ENCODE results near the gene EEPD1. TPM values are rescaled to one million over a fixed set of nuclear protein-coding genes. Genes with fewer than 3 reads are reported as not detected.

Gene EEPD1
- total RNA-seq, 1 experiment from 2014 or later, result 5.0 TPM

- Histone ChIP-seq H4K91ac (ENCODE audit: insufficient read length, low read depth, low read length) (no peak overlapping the region), H3K9ac (ENCODE audit: extremely low read depth, insufficient read length, low read length) (no peak overlapping the region), H3K4me1 (ENCODE audit: insufficient read depth, low read length) (no peaks in the 10 kb centered on the region), H3K56ac (ENCODE audit: insufficient read length, low read depth, low read length) (no peak overlapping the region), H4K8ac (replicated peaks; ENCODE audit: insufficient read length, low read depth, low read length) (no peak overlapping the region), H4K5ac (ENCODE audit: insufficient read length, low read depth, low read length) (no peak overlapping the region), H2AFZ (ENCODE audit: low read length) (no peak overlapping the region), H2BK20ac (ENCODE audit: low read depth, low read length, poor library complexity, severe bottlenecking) (no peak overlapping the region), H3K79me1 (ENCODE audit: insufficient read depth, low read depth, low read length, poor library complexity, severe bottlenecking) (no peaks in the 10 kb centered on the region), H2BK12ac (ENCODE audit: insufficient read length, low read depth, low read length) (no peak overlapping the region), H2BK5ac (ENCODE audit: insufficient read length, low read length) (no peak overlapping the region), H3K9me3 (ENCODE audit: control insufficient read depth, low read depth, low read length) (no peaks in the 10 kb centered on the region), H3K79me2 (ENCODE audit: insufficient read depth, low read length) (no peaks in the 10 kb centered on the region), H2BK15ac (ENCODE audit: low read depth, low read length) (no peak overlapping the region), H3K14ac (ENCODE audit: insufficient read depth, low read length) (no peak overlapping the region; the same call in 1 of the 2 replicates), H3K18ac (ENCODE audit: insufficient read length, low read depth, low read length) (no peak overlapping the region), H3K23ac (ENCODE audit: insufficient read length, low read depth, low read length) (no peak overlapping the region), H3K27ac (ENCODE audit: insufficient read length, low read depth, low read length) (no peak overlapping the region), H2AK5ac (ENCODE audit: insufficient read length, low read length) (no peak overlapping the region), H4K20me1 (ENCODE audit: control insufficient read depth, insufficient read depth, insufficient read length) (no peaks in the 10 kb centered on the region), H3T11ph (ENCODE audit: low read length) (no peak overlapping the region), H3K23me2 (ENCODE audit: insufficient read length, low read depth, low read length, poor library complexity, severe bottlenecking) (no peaks in the 10 kb centered on the region), H3K27me3 (ENCODE audit: insufficient read depth, low read length) (no peaks in the 10 kb centered on the region), H3K4me2 (ENCODE audit: insufficient read depth, insufficient read length, low read length) (no peak overlapping the region), H3K4ac (ENCODE audit: low read depth, low read length) (no peak overlapping the region), H2BK120ac (ENCODE audit: low read depth, low read length, poor library complexity, severe bottlenecking) (no peak overlapping the region)
- no CpG with 5 or more reads among the region's 6 CpGs for WGBS (ENCODE audit: extremely low coverage, insufficient read length, low lambda C conversion rate)
- Mint-ChIP-seq H3K27ac (peak overlapping the region in 1 of 3 experiments; percentile 64; a peak in 1 of 7 replicates), H3K4me3 (no peak overlapping the region), H3K9me3 (peaks cover 0 to 2% of the 10 kb centered on the region in 2 experiments; a peak in 2 of 5 replicates), H3K4me1 (peaks cover 0 to 4% of the 10 kb centered on the region in 2 experiments; a peak in 2 of 4 replicates), H3K27me3 (ENCODE audit: low read depth) (peaks cover 2% of the 10 kb centered on the region; the same call in 1 of the 2 replicates), H3K36me3 (ENCODE audit: insufficient read depth in 1 of 3, low read depth in 3 of 3) (no peaks in the 10 kb centered on the region)
- no peak for TF ChIP-seq CTCF (conservative IDR thresholded peaks at IDR 0.05)
- no peak for DNase-seq
These were observed 43.9 kb upstream of the EEPD1 start for GRCh38 chr7:36109013-36109627.

Data from H9 (cell line).